ENCODE data around the gene HIRA. TPM values are rescaled to one million over a fixed set of nuclear protein-coding genes. Genes with fewer than 3 reads are reported as not detected.
"Not testable (repeated sequence)": the region's sequence is repeated elsewhere in the genome, so short reads cannot be mapped to it uniquely, and the experiment has no call there.

The HIRA gene
- total RNA-seq, 1 experiment from 2014 or later, result 25.2 TPM

DNA sequence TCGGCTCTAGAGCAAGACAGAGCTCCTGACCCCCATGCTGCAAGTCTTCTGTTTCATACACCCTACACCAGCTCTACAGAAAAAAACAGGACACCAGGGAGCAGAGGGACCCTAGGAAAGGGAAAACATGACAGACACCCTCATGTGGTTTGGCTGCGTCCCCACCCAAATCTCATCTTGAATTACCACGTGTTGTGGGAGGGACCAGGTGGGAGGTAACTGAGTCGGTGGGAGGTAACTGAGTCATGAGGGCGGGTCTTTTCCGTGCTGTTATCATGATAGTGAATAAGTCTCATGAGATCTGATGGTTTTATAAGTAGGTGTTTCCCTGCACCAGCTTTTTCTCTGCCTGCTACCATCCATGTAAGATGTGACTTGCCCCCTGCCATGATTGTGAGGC lies 22.6 kb upstream of the HIRA start:
- no peaks in the 10 kb centered on the region for H3K27me3 ChIP-seq
- H3K27ac ChIP-seq, result no peak overlapping the region
- peaks cover 45% of the 10 kb centered on the region for H3K36me3 ChIP-seq
- no peaks in the 10 kb centered on the region; the same call in 1 of the 2 replicates for H3K4me1 ChIP-seq
- H3K4me3 ChIP-seq, result no peak overlapping the region
- no peaks in the 10 kb centered on the region for H3K9me3 ChIP-seq (replicated peaks)
- no peak for DNase-seq

DNA sequence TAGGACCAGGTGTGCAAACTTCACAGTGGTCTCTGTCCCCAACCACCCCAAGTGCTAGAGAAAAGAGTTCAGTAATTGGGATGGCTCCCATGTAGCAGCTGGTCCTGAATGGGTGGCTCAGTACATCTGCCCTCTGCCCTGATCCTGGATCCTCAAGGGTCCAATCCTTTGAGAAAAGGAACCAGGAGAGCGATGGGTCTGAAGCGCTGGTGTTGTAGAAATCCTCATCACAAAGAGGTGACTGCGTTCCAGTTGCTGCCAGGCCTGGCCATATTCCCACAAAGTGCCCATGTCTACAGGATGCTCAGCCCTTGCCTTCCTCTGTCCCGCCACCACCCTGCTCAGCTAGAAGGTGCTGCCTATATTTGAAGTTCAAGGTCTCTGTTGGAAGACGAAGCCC lies 22.2 kb upstream of the HIRA start:
- no peaks in the 10 kb centered on the region for H3K27me3 ChIP-seq
- H3K4me3 ChIP-seq, result no peak overlapping the region
- no peak for DNase-seq
- H3K4me1 ChIP-seq, result no peaks in the 10 kb centered on the region; the same call in 1 of the 2 replicates
- H3K27ac ChIP-seq, result no peak overlapping the region
- H3K9me3 ChIP-seq (replicated peaks), result no peaks in the 10 kb centered on the region
- H3K36me3 ChIP-seq, result peaks cover 45% of the 10 kb centered on the region

DNA sequence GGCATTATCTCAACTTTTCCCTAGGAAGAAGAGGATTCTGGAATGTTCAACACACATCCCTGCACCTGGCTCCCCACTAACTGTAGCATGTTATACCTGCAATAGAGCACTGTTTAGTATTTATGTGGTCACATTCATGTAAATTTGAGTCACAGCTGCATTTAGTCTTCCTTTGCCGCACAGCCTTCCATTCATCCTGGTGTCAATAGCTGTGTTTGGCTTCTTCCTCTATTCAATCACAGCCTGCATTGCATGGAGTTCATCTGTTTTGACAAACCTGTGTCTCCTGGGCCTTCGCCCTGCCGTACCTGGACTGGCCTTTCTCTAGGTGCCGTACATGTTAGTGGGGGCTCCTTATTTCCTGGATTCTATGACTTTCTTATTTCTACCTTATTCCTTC lies 20.0 kb upstream of the HIRA start:
- Histone ChIP-seq H3K4me1 (no peaks in the 10 kb centered on the region; the same call in 1 of the 2 replicates), H3K4me3 (no peak overlapping the region), H3K27me3 (no peaks in the 10 kb centered on the region), H3K27ac (no peak overlapping the region), H3K36me3 (peaks cover 34% of the 10 kb centered on the region), H3K9me3 (replicated peaks) (no peaks in the 10 kb centered on the region)
- no peak for DNase-seq

DNA sequence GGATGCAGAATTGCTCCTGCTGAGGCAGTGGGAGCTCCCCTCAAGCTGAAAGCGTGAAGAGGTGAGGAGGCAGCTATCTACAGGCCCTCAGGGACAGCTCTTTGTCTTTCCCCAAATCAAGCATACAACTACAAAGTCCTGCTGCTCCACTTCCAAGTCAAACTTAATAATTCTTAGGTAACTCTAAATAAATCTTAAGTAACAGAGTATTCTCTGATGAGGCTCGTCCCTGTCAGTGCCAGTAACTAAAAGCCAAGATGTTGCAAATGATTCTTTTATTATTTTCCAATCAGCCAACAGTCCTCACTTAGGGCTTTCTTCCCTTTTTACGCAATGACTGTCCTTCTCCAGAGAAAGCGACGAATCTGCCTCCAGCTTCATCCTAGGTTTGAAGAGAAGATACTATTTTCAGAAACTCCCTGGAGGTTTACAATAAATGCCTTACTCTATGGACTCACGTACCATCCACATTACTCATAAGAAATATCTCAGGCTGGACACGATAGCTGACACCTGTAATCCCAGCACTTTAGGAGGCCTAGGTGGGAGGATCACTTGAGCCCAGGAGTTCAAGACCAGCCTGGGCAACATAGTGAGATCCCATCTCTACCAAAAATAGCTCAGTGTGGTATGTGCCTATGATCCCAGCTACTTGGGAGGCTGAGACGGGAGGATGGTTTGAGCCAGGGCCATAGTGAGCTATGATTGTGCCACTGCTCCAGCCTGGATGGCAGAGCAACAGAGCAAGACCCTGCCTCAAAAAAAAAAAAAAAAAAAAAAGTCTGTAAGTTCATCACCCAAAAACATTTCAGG lies 19.0 kb upstream of the HIRA start:
- Histone ChIP-seq H3K36me3 (peaks cover 24% of the 10 kb centered on the region), H3K27me3 (no peaks in the 10 kb centered on the region), H3K4me3 (no peak overlapping the region), H3K27ac (no peak overlapping the region), H3K9me3 (replicated peaks) (no peaks in the 10 kb centered on the region), H3K4me1 (no peaks in the 10 kb centered on the region; the same call in 1 of the 2 replicates)
- DNase-seq, result no peak

DNA sequence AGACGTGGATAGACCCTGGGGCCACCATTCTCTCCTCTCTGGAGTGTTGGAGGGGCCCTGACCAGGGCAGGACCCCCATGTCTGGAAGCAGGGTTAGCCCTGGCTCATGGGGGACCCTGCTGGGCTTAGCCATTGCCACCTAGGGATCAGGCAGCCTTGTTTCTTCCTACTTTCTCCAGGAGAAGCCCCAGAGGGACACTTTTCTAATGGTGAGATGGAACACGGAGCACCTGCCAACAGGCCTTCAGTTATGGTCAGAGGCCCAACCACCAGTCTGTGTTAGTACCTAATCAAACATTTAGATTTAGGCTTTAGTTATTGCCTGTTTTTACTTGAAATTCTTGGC lies 17.9 kb upstream of the HIRA start:
- Histone ChIP-seq H3K27ac (no peak overlapping the region), H3K27me3 (no peaks in the 10 kb centered on the region), H3K4me3 (no peak overlapping the region), H3K36me3 (peaks cover 15% of the 10 kb centered on the region), H3K4me1 (no peaks in the 10 kb centered on the region; the same call in 1 of the 2 replicates), H3K9me3 (replicated peaks) (no peaks in the 10 kb centered on the region)
- DNase-seq, result no peak

DNA sequence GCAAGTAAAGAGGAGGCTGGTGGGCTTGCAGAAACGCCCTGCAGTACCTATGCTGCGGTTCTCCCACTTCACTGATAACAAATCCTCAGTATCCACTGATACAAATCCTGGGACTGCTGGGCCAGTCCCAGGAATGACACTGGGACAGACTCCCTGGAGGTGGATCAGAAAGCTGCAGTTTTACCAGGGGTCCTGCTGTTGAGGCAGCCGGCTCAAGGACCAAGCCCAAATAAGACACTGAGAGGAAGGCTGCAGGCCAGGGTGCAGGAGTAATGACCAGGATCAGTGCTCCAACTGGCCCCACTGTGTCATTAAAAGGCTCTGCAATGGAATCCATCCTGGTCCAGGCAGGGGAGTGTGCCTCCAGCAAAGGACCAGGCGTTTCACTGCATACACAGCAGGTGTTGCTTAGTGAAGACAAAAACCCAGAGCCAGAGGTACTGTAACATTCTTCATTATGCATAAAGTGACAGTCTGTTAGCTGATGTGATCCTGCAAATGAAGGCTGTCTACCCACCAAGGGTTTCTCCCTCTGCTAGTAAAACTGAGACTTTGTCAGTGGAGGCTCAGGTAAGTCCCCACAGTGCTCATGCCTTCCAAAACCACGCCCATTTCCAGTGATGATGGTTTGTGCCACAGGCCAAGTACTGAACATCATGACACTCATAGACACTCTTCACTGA lies 17.3 kb upstream of the HIRA start:
- Histone ChIP-seq H3K9me3 (replicated peaks) (no peaks in the 10 kb centered on the region), H3K27ac (no peak overlapping the region), H3K36me3 (peaks cover 19% of the 10 kb centered on the region), H3K4me3 (peak overlapping the region; percentile 80; the same call in 1 of the 2 replicates), H3K27me3 (no peaks in the 10 kb centered on the region), H3K4me1 (no peaks in the 10 kb centered on the region; the same call in 1 of the 2 replicates)
- DNase-seq, result no peak

DNA sequence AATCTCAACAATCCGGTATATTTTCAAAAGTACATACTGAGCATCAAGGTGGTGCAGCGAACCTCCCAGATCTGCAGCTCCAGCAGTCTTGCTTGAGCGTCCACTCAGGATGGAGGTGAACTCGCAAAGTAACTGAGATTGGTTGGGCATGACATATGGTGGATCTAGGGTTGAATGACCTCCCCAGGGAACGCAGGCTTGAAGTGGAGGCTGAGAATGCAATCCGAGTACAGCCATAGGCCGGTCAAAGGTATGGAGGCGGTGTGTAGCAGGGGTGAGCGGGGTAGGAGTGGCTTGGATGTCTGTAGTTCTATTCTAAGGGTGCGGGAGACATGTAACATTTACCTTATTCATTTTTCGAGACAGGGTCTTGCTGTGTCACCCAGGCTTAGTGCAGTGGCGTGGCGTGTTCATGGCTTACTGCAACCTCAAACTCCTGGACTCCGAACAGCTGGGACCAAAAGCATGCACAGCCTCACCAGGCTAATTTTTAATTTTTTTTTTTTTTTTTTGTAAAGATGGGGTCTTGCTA lies 16.6 kb upstream of the HIRA start:
- DNase-seq, result peak; percentile 83 to 88
- H3K36me3 ChIP-seq, result peaks cover 21% of the 10 kb centered on the region

DNA sequence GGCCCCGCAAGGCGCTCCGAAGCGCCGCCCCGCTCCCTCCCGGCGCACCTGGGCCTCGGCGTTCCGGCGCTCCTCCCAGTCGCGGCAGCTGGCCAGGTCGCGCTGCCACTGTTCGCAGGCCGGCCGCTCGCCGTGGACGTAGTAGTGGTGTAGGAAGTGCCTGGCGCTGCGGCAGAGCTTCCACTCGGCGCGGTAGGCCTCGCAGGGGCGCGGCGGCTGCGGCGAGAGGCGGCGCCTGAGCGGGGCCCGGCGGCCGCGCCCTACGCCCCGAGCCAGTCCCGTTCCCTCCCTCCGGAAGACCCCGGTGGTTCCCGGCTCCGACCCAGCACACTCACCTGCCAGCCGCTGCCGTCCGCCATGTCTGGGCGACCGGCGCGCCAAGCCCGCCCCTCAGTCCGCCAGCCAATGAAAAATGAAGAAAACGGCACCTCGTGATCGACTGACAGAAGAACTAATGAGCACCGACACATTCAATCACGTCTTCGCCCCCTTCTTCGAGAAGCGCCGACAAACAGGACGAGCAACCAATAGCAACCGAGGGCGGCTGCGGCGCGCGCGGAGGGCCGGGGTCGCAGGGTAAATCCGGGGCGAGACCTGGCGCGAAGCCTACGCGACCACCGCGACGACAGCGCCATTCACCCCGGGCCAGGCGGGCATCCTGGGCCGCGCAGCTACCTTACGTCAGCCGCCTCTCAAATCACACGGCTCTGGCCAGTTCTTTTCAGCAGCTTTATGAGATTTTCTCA lies 16.0 kb upstream of the HIRA start, which contains the start of gene C22orf39:
TSS of gene C22orf39 (minus strand) at position 382 of the 746 bp plus-strand sequence. CDS start at position 359, 23 bp downstream.
- H3K4me3 ChIP-seq, result peak within 1 kb of the TSS; percentile 80
- H3K9me3 ChIP-seq (replicated peaks), result no peaks in the 10 kb centered on the region
- DNase-seq, result peak; percentile 92 to 95
- peaks cover 15% of the 10 kb centered on the region for H3K36me3 ChIP-seq
- H3K4me1 ChIP-seq, result no peaks in the 10 kb centered on the region; the same call in 1 of the 2 replicates
- no peaks in the 10 kb centered on the region for H3K27me3 ChIP-seq
- H3K27ac ChIP-seq, result peak within 1 kb of the TSS; percentile 70

More for the DNA sequence above, 16.6 kb upstream of the HIRA start:
- H3K9me3 ChIP-seq (replicated peaks), result no peaks in the 10 kb centered on the region
- H3K27ac ChIP-seq, result peak overlapping the region; percentile 70
- no peaks in the 10 kb centered on the region for H3K27me3 ChIP-seq
- H3K4me1 ChIP-seq, result no peaks in the 10 kb centered on the region; the same call in 1 of the 2 replicates
- peak overlapping the region; percentile 80 for H3K4me3 ChIP-seq

DNA sequence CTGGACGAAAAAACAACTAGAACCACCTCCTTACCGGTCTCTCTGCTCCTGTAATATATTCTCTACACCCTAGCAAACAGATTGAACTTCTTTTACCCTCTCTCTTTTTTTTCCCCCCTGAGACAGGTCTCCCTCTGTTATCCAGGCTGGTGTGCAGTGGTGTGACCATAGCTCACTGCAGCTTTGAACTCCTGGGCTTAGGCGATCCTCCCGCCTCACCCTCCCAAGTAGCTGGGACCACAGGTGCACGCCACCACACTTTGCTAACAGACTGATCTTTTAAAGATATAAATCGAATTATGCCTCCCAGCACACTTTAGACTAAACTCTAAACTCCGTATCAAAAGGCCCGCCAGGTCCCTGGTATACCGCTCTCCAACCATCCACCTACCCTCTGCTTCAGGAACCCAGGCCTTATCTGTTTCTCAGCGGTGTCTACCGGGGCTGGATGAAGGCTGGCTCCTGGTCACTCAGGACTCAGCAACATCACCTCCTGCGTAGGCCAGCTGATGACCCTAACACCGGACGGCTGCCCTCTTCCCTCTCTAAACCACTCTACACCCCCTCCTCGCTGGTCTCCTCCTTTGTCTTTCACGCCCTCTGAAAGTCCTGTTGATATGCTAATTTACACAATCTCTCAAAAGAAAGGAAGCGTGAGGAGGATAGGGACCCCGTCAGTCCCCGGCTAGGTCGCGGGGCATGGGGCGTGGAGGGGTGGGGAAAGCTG lies 15.2 kb upstream of the HIRA start:
- no peaks in the 10 kb centered on the region; the same call in 1 of the 2 replicates for H3K4me1 ChIP-seq
- peaks cover 17% of the 10 kb centered on the region for H3K36me3 ChIP-seq
- no peak for DNase-seq
- H3K4me3 ChIP-seq, result peak overlapping the region; percentile 80
- no peaks in the 10 kb centered on the region for H3K27me3 ChIP-seq
- peak overlapping the region; percentile 70; the same call in 1 of the 2 replicates for H3K27ac ChIP-seq
- no peaks in the 10 kb centered on the region for H3K9me3 ChIP-seq (replicated peaks)

DNA sequence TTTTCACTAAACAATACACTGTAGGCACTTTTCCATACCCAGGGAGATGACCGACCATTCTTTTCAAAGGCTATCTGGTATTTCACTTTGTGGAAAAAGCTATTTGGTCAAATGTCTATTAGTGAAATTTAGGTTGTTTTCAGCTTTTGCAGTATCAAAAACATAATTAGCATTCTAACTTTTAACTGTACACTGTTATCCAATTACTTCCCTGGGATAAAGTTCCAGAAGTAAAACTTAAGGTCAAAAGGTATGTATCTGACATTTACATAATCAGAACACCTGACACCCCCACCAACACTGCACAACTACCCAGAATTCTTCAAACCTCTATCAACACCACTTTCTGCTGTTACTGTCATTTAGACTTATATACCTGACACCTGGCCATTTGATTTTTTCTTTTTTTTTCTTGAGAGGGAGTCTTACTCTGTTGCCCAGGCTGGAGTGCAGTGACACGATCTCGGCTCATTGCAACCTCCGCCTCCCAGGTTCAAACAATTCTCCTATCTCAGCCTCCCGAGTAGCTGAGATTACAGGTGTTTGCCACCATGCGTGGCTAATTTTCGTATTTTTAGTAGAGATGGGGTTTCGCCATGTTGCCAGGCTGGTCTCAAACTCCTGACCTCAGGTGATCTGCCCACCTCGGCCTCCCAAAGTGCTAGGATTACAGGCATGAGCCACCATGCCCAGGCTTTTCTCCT lies 13.9 kb upstream of the HIRA start:
- DNase-seq; H3K27ac ChIP-seq; H3K4me3 ChIP-seq; H3K27me3 ChIP-seq; H3K9me3 ChIP-seq (replicated peaks); H3K4me1 ChIP-seq: not testable (repeated sequence)
- H3K36me3 ChIP-seq, result peaks cover 17% of the 10 kb centered on the region

DNA sequence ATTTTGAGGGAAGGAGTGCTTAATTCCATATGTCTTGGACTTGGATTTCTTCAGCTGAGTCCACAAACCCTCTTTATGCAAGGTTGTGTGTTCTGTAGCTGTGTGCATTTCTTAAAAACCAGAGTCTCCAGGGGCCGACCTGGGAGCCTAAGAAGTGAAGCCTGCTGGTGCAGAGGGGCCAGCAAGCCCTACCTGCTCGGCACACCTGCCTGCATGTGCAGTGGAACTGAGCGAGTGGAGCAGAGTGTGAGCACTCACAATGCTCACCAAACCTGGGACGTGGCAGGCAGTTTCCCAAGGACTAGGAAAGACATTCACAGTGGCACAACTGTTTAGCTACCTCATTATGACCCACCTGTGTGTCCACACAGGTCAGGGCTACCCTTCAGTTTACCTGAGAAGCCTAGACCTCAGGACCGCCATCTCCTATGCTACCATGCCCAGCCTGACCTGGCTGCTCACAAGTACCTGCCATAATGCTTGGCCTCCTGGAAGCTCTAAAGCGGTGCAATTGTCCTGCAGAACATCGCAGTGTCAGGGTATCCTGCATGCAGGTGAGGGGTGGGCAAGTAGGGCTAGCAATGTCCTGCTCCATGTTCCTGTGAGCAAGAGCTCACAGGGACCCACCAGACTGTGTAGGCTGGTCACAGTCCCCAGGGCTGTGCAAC lies 12.1 kb upstream of the HIRA start:
- H3K4me3 ChIP-seq, result no peak overlapping the region
- no peaks in the 10 kb centered on the region for H3K9me3 ChIP-seq (replicated peaks)
- no peak for DNase-seq
- no peaks in the 10 kb centered on the region for H3K27me3 ChIP-seq
- peaks cover 17% of the 10 kb centered on the region for H3K36me3 ChIP-seq
- H3K4me1 ChIP-seq, result no peaks in the 10 kb centered on the region
- H3K27ac ChIP-seq, result no peak overlapping the region

DNA sequence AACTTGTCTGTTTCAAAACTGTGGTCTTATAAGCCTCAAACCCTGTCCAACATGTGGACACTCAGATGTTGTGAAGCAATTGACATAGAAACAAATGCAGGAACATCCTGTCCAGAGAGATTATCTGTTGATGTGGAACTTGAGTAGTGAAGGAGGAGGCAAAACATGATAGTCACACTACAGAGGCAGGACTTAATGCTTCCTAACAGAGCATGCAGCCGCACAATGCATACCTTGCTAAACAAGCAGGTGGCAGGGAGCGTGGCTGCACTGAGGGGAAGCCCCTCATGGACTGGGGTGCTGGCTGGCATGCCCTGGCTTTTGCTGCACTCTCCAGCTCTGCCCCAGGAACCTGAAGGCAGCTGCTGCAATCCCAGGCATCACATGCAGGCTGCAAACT lies 10.6 kb upstream of the HIRA start:
- Histone ChIP-seq H3K4me3 (no peak overlapping the region), H3K36me3 (peaks cover 17% of the 10 kb centered on the region), H3K27ac (no peak overlapping the region), H3K27me3 (no peaks in the 10 kb centered on the region), H3K4me1 (no peaks in the 10 kb centered on the region), H3K9me3 (replicated peaks) (no peaks in the 10 kb centered on the region)
- DNase-seq, result no peak

Measured in SJCRH30 (cell line).